Neural cell (in vitro differentiated cells): ENCODE results near the gene ZDHHC21. TPM values are rescaled to one million over a fixed set of nuclear protein-coding genes. Genes with fewer than 3 reads are reported as not detected.

Experiments used
- H2AFZ ChIP-seq: fragments of 200-600, 300-800 bp; sonication (generic), shearing (Covaris generic); 2 replicates; pipeline ENCODE4 v1.6.0; 2014; ENCODE audit warnings: low read depth, mild to moderate bottlenecking, antibody characterized with exemption, low read length, moderate library complexity
- H3F3A ChIP-seq: fragments of 200-600 bp; shearing (Covaris generic); 2 replicates; pipeline ENCODE4 v1.6.1; 2016; ENCODE audit warnings: mild to moderate bottlenecking, moderate library complexity, mixed read lengths, antibody characterized with exemption, low read length; ENCODE audit not compliant: insufficient read depth, poor library complexity, severe bottlenecking
- H3K27ac ChIP-seq: fragments of 200-600, 300-800 bp; sonication (generic), shearing (Covaris generic); 2 replicates; pipeline ENCODE4 v1.5.1; 2014; ENCODE audit warnings: mild to moderate bottlenecking, low read length, moderate library complexity
- H3K27me3 ChIP-seq: fragments of 300-800, 200-600 bp; sonication (generic), shearing (Covaris generic); 2 replicates; pipeline ENCODE4 v1.6.0; 2014; ENCODE audit warnings: mild to moderate bottlenecking, low read depth, low read length, moderate library complexity; ENCODE audit not compliant: insufficient read depth
- H3K36me3 ChIP-seq: fragments of 300-800, 200-600 bp; sonication (generic), shearing (Covaris generic); 2 replicates; pipeline ENCODE4 v1.5.1; 2014; ENCODE audit warnings: mild to moderate bottlenecking, antibody characterized with exemption, low read length, moderate library complexity; ENCODE audit not compliant: insufficient read depth
- H3K4me2 ChIP-seq: fragments of 300-800, 200-600 bp; sonication (generic), shearing (Covaris generic); 2 replicates; pipeline ENCODE4 v1.6.0; 2014; ENCODE audit warnings: mild to moderate bottlenecking, low read length
- H3K4me3 ChIP-seq: fragments of 300-800, 200-600 bp; sonication (generic), shearing (Covaris generic); 2 replicates; pipeline ENCODE4 v1.5.1; 2014; ENCODE audit warnings: mild to moderate bottlenecking, low read length, moderate library complexity
- H3K79me2 ChIP-seq: fragments of 200-600 bp; shearing (Covaris generic); replicated peaks from 2 replicates; pipeline ENCODE4 v1.6.0; 2014; ENCODE audit warnings: mild to moderate bottlenecking, low read length, moderate library complexity; ENCODE audit not compliant: insufficient read depth
- H3K9ac ChIP-seq: fragments of 300-800, 200-600 bp; sonication (generic), shearing (Covaris generic); 2 replicates; pipeline ENCODE4 v1.6.1; 2016; ENCODE audit warnings: mild to moderate bottlenecking, low read length, mixed read lengths
- H3K9me2 ChIP-seq: fragments of 200-600 bp; shearing (Covaris generic); 2 replicates; pipeline ENCODE4 v1.6.1; 2016; ENCODE audit warnings: mild to moderate bottlenecking, low read length, mixed read lengths; ENCODE audit not compliant: insufficient read depth
- H3K9me3 ChIP-seq: fragments of 200-600, 300-800 bp; sonication (generic), shearing (Covaris generic); 2 replicates; pipeline ENCODE4 v1.6.1; 2016; ENCODE audit warnings: mild to moderate bottlenecking, mixed run types, low read length, moderate library complexity, mixed read lengths
- H4K20me1 ChIP-seq: fragments of 200-600 bp; shearing (Covaris generic); 2 replicates; pipeline ENCODE4 v1.6.1; 2016; ENCODE audit warnings: mild to moderate bottlenecking, mixed run types; ENCODE audit not compliant: insufficient read depth
- CTCF ChIP-seq: fragments of 450-650 bp; IDR thresholded peaks from 2 replicates; pipeline ENCODE4 v1.5.1; 2014; ENCODE audit warnings: antibody characterized with exemption, mild to moderate bottlenecking, moderate library complexity; ENCODE audit not compliant: poor library complexity, severe bottlenecking
- EP300 ChIP-seq: fragments of 450-650 bp; conservative IDR thresholded peaks from 2 replicates; pipeline ENCODE4 v1.6.1; 2014; ENCODE audit warnings: antibody characterized with exemption, mild to moderate bottlenecking, moderate library complexity; ENCODE audit not compliant: poor library complexity, severe bottlenecking
- EZH2 ChIP-seq: fragments of 200-600, 300-800 bp; shearing (Covaris generic), sonication (generic); IDR thresholded peaks from 2 replicates; pipeline ENCODE4 v1.6.1; 2014; ENCODE audit warnings: antibody characterized with exemption, low read length, borderline replicate concordance, mild to moderate bottlenecking; ENCODE audit not compliant: insufficient read depth, poor library complexity, severe bottlenecking
- MXI1 ChIP-seq: fragments of 450-650 bp; conservative IDR thresholded peaks from 2 replicates; pipeline ENCODE4 v1.6.1; 2014; ENCODE audit warnings: antibody characterized with exemption, mild to moderate bottlenecking; ENCODE audit not compliant: poor library complexity, severe bottlenecking
- POLR2AphosphoS5 ChIP-seq: IDR thresholded peaks from 2 replicates; pipeline ENCODE4 v1.6.1; 2012
- RAD21 ChIP-seq: fragments of 450-650 bp; conservative IDR thresholded peaks from 2 replicates; pipeline ENCODE4 v1.6.1; 2014; ENCODE audit warnings: antibody characterized with exemption, mild to moderate bottlenecking, moderate library complexity
- REST ChIP-seq: IDR thresholded peaks from 2 replicates; pipeline ENCODE4 v1.6.1; 2012; ENCODE audit warnings: borderline replicate concordance
- SMC3 ChIP-seq: fragments of 450-650 bp; conservative IDR thresholded peaks from 2 replicates; pipeline ENCODE4 v1.6.1; 2014; ENCODE audit warnings: antibody characterized with exemption, mild to moderate bottlenecking, moderate library complexity; ENCODE audit not compliant: poor library complexity
- TAF1 ChIP-seq: IDR thresholded peaks from 2 replicates; pipeline ENCODE4 v1.6.1; 2012; ENCODE audit warnings: low read depth
- polyA plus RNA-seq: library from polyadenylated mRNA; depleted of rRNA; stranded (reverse); fragments of >200 nt; gene quantifications from 2 replicates; pipeline ENCODE4 v1.2.3, GENCODE V29; 2014

The ZDHHC21 gene
- polyA plus RNA-seq, 1 donor from 2014 or later: 19.8 TPM

GRCh38 chr9:14584571-14584970, 108.7 kb downstream of the ZDHHC21 start:
- H3K27ac ChIP-seq: no peak overlapping the region
- H3F3A ChIP-seq: no peaks in the 10 kb centered on the region
- TF ChIP-seq REST (no peak), TAF1 (no peak), EZH2 (no peak), CTCF (no peak), RAD21 (no peak), MXI1 (no peak), EP300 (no peak), POLR2AphosphoS5 (no peak), SMC3 (no peak)
- H3K36me3 ChIP-seq: no peaks in the 10 kb centered on the region
- H3K4me2 ChIP-seq: no peak overlapping the region
- no peak overlapping the region for H2AFZ ChIP-seq
- H3K4me3 ChIP-seq: no peak overlapping the region
- no peaks in the 10 kb centered on the region for H3K9me2 ChIP-seq
- no peaks in the 10 kb centered on the region for H4K20me1 ChIP-seq
- H3K9me3 ChIP-seq: no peaks in the 10 kb centered on the region
- H3K79me2 ChIP-seq: no peaks in the 10 kb centered on the region
- no peaks in the 10 kb centered on the region for H3K27me3 ChIP-seq
- no peak overlapping the region for H3K9ac ChIP-seq

GRCh38 chr9:14578030-14578429, 115.2 kb downstream of the ZDHHC21 start:
- H3K27me3 ChIP-seq: no peaks in the 10 kb centered on the region
- H3K9ac ChIP-seq: no peak overlapping the region
- H3K27ac ChIP-seq: no peak overlapping the region
- H4K20me1 ChIP-seq: no peaks in the 10 kb centered on the region
- H3K79me2 ChIP-seq: no peaks in the 10 kb centered on the region
- no peak overlapping the region for H2AFZ ChIP-seq
- H3K9me3 ChIP-seq: no peaks in the 10 kb centered on the region
- no peaks in the 10 kb centered on the region for H3F3A ChIP-seq
- TF ChIP-seq RAD21: no peak
- no peaks in the 10 kb centered on the region for H3K9me2 ChIP-seq
- H3K4me2 ChIP-seq: no peak overlapping the region
- no peaks in the 10 kb centered on the region for H3K36me3 ChIP-seq
- no peak overlapping the region for H3K4me3 ChIP-seq

GRCh38 chr9:14574173-14574572, 119.1 kb downstream of the ZDHHC21 start:
- no peak overlapping the region for H3K9ac ChIP-seq
- no peaks in the 10 kb centered on the region for H3K27me3 ChIP-seq
- no peak overlapping the region for H3K27ac ChIP-seq
- H4K20me1 ChIP-seq: no peaks in the 10 kb centered on the region
- no peak overlapping the region for H3K4me3 ChIP-seq
- H3K9me3 ChIP-seq: no peaks in the 10 kb centered on the region
- H3K36me3 ChIP-seq: no peaks in the 10 kb centered on the region
- H2AFZ ChIP-seq: no peak overlapping the region
- no peaks in the 10 kb centered on the region for H3K79me2 ChIP-seq
- no peak overlapping the region for H3K4me2 ChIP-seq
- TF ChIP-seq EP300 (no peak), SMC3 (no peak), POLR2AphosphoS5 (no peak), RAD21 (no peak), EZH2 (no peak), MXI1 (no peak), REST (no peak), CTCF (no peak), TAF1 (no peak)
- no peaks in the 10 kb centered on the region for H3K9me2 ChIP-seq
- H3F3A ChIP-seq: no peaks in the 10 kb centered on the region
